WTC11 (cell line): ENCODE data around the gene MBOAT2. TPM values are rescaled to one million over a fixed set of nuclear protein-coding genes. Genes with fewer than 3 reads are reported as not detected.

Experiments used
- ATAC-seq: fragments of 200-7000 bp; cut with Tn5 transposase; 2 replicates; pipeline ENCODE4 v1.10.0; 2021; ENCODE audit warnings: mild to moderate bottlenecking, moderate library complexity
- CTCF ChIA-PET: fragments of 300-600 bp; sonication (Branson Sonifier 250); formaldehyde crosslinking; loops from one replicate; lab custom pipeline; 2021; ENCODE audit warnings: antibody characterized with exemption; lab: Charles Lee
- POLR2A ChIA-PET: fragments of 350-600 bp; sonication (Branson Sonifier 250); formaldehyde crosslinking; loops from one replicate; lab custom pipeline; 2021; ENCODE audit warnings: antibody characterized with exemption; lab: Charles Lee
- DNase-seq: peaks from one replicate; pipeline ENCODE4 v3.0.0; 2021; ENCODE audit warnings: low spot score
- H3K27ac Mint-ChIP-seq: 2 replicates; pipeline ENCODE4 v1.8.0; 2021; ENCODE audit warnings: mixed read lengths
- H3K27me3 Mint-ChIP-seq: 2 replicates; pipeline ENCODE4 v1.8.0; 2021; ENCODE audit warnings: low read depth, mild to moderate bottlenecking, moderate library complexity, mixed read lengths
- H3K36me3 Mint-ChIP-seq: 2 replicates; pipeline ENCODE4 v1.8.0; 2021; ENCODE audit warnings: mixed read lengths
- H3K4me1 Mint-ChIP-seq: 2 replicates; pipeline ENCODE4 v1.8.0; 2022; ENCODE audit warnings: mixed read lengths
- H3K4me3 Mint-ChIP-seq: 2 replicates; pipeline ENCODE4 v1.8.0; 2021; ENCODE audit warnings: mild to moderate bottlenecking, moderate library complexity, mixed read lengths
- H3K9me3 Mint-ChIP-seq: 2 replicates; pipeline ENCODE4 v1.8.0; 2021; ENCODE audit warnings: mixed read lengths
- E2F1 ChIP-seq: sonication (generic); formaldehyde crosslinking; IDR thresholded peaks from 2 replicates; pipeline ENCODE4 v1.8.0; 2022; ENCODE audit warnings: mild to moderate bottlenecking, missing genetic modification reagents
- E2F4 ChIP-seq: sonication (generic); formaldehyde crosslinking; IDR thresholded peaks from 2 replicates; pipeline ENCODE4 v1.8.1; 2022; ENCODE audit warnings: low read depth, mild to moderate bottlenecking, moderate library complexity, missing genetic modification reagents, borderline replicate concordance
- FOXP1 ChIP-seq: sonication (generic); formaldehyde crosslinking; IDR thresholded peaks from 2 replicates; pipeline ENCODE4 v1.8.0; 2022; ENCODE audit warnings: missing genetic modification reagents, mild to moderate bottlenecking, moderate library complexity, borderline replicate concordance
- GABPB1 ChIP-seq: sonication (generic); formaldehyde crosslinking; IDR thresholded peaks from 2 replicates; pipeline ENCODE4 v1.8.1; 2023; ENCODE audit warnings: mild to moderate bottlenecking, missing genetic modification reagents
- GRHL2 ChIP-seq: fragments of 250-450 bp; sonication (Bioruptor Pico); IDR thresholded peaks from 2 replicates; pipeline ENCODE4 v1.8.0; 2022; ENCODE audit warnings: mild to moderate bottlenecking, moderate library complexity; ENCODE audit not compliant: insufficient replicate concordance, severe bottlenecking
- IRF2 ChIP-seq: sonication (generic); formaldehyde crosslinking; IDR thresholded peaks from 2 replicates; pipeline ENCODE4 v1.8.0; 2022; ENCODE audit warnings: low read depth, missing genetic modification reagents, borderline replicate concordance
- NFE2L1 ChIP-seq: sonication (generic); formaldehyde crosslinking; IDR thresholded peaks from 2 replicates; pipeline ENCODE4 v1.8.1; 2023; ENCODE audit warnings: missing genetic modification reagents
- NFYB ChIP-seq: sonication (generic); formaldehyde crosslinking; conservative IDR thresholded peaks from 2 replicates; pipeline ENCODE4 v1.8.0; 2022; ENCODE audit warnings: low read depth, missing genetic modification reagents
- NR3C1 ChIP-seq: sonication (generic); formaldehyde crosslinking; conservative IDR thresholded peaks from 2 replicates; pipeline ENCODE4 v1.8.1; 2023; ENCODE audit warnings: low read depth, mild to moderate bottlenecking, missing genetic modification reagents
- PRDM15 ChIP-seq: sonication (generic); formaldehyde crosslinking; IDR thresholded peaks from 2 replicates; pipeline ENCODE4 v1.8.0; 2022; ENCODE audit warnings: missing genetic modification reagents
- SP1 ChIP-seq: sonication (generic); formaldehyde crosslinking; conservative IDR thresholded peaks from 2 replicates; pipeline ENCODE4 v1.8.1; 2022; ENCODE audit warnings: missing genetic modification reagents
- ZBTB21 ChIP-seq: sonication (generic); formaldehyde crosslinking; IDR thresholded peaks from 2 replicates; pipeline ENCODE4 v1.8.1; 2023; ENCODE audit warnings: mild to moderate bottlenecking, missing genetic modification reagents, borderline replicate concordance
- ZMAT4 ChIP-seq: fragments of 250-450 bp; sonication (Bioruptor Pico); IDR thresholded peaks from 2 replicates; pipeline ENCODE4 v1.9.0; 2021; ENCODE audit warnings: mild to moderate bottlenecking
- ZNF317 ChIP-seq: sonication (generic); formaldehyde crosslinking; IDR thresholded peaks from 2 replicates; pipeline ENCODE4 v1.8.1; 2023; ENCODE audit warnings: low read depth, mild to moderate bottlenecking, moderate library complexity, missing genetic modification reagents, borderline replicate concordance
- ZNF512 ChIP-seq: sonication (generic); formaldehyde crosslinking; IDR thresholded peaks from 2 replicates; pipeline ENCODE4 v1.8.1; 2022; ENCODE audit warnings: missing genetic modification reagents, borderline replicate concordance
- total RNA-seq: library from RNA; stranded (reverse); gene quantifications from 3 replicates; pipeline ENCODE4 v1.2.3, GENCODE V29; 2021
- TF ChIP-seq, protein P1 (sequence below): sonication (generic); formaldehyde crosslinking; IDR thresholded peaks from 2 replicates; pipeline ENCODE4 v1.8.1; 2022; ENCODE audit warnings: low read depth, missing genetic modification reagents, borderline replicate concordance
- TF ChIP-seq, protein P2 (sequence below): fragments of 250-450 bp; sonication (Bioruptor Pico); IDR thresholded peaks from 2 replicates; pipeline ENCODE4 v1.8.0; 2021; ENCODE audit warnings: mild to moderate bottlenecking
- TF ChIP-seq, protein P3 (sequence below): fragments of 250-450 bp; sonication (Bioruptor Pico); IDR thresholded peaks from 2 replicates; pipeline ENCODE4 v1.9.0; 2021; ENCODE audit warnings: mild to moderate bottlenecking, borderline replicate concordance

MBOAT2 gene
- total RNA-seq, 1 experiment from 2014 or later: 24.7 TPM

- TF ChIP-seq, protein P1, sequence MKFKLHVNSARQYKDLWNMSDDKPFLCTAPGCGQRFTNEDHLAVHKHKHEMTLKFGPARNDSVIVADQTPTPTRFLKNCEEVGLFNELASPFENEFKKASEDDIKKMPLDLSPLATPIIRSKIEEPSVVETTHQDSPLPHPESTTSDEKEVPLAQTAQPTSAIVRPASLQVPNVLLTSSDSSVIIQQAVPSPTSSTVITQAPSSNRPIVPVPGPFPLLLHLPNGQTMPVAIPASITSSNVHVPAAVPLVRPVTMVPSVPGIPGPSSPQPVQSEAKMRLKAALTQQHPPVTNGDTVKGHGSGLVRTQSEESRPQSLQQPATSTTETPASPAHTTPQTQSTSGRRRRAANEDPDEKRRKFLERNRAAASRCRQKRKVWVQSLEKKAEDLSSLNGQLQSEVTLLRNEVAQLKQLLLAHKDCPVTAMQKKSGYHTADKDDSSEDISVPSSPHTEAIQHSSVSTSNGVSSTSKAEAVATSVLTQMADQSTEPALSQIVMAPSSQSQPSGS (CRISPR knock-in tag): no peak
- TF ChIP-seq SP1 (CRISPR knock-in tag) (no peak), ZNF512 (CRISPR knock-in tag) (no peak), IRF2 (no peak)
Measured at GRCh38 chr2:8999797-9000196, 3.7 kb downstream of the MBOAT2 start (continued).

DNA sequence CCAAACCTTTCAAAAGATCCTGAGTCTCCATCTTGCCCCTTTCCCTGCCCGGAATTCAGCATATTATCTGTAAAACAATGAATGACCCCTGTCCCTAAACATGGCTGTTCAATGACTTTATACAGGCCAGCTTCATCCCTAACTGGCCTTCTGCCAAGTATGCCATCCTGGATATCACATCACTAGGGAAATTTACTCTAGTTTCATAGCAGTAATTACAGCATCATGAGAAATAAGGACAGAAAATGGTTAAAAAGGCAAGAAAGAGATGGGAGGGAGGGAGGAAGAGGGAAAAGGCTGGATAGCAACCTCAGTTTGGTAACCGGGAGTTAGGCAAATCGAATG is 4.4 kb downstream of the MBOAT2 start:
- POLR2A ChIA-PET: no interaction called here
- CTCF ChIA-PET: no interaction called here
- H3K4me1 Mint-ChIP-seq: peaks cover 52% of the 10 kb centered on the region
- no peak for ATAC-seq
- H3K36me3 Mint-ChIP-seq: no peaks in the 10 kb centered on the region
- no peak for DNase-seq
- H3K27ac Mint-ChIP-seq: no peak overlapping the region
- no peak overlapping the region for H3K4me3 Mint-ChIP-seq
- no peaks in the 10 kb centered on the region for H3K27me3 Mint-ChIP-seq
- no peaks in the 10 kb centered on the region for H3K9me3 Mint-ChIP-seq
- TF ChIP-seq ZBTB21 (CRISPR knock-in tag) (no peak), E2F1 (no peak), GABPB1 (CRISPR knock-in tag) (no peak), ZNF512 (CRISPR knock-in tag) (no peak), FOXP1 (no peak), NFE2L1 (no peak), ZMAT4 (no peak), NFYB (CRISPR knock-in tag) (no peak), ZNF317 (CRISPR knock-in tag) (no peak), GRHL2 (CRISPR knock-in tag) (no peak), NR3C1 (no peak), E2F4 (CRISPR knock-in tag) (no peak), PRDM15 (CRISPR knock-in tag) (no peak)
- TF ChIP-seq, protein P2, sequence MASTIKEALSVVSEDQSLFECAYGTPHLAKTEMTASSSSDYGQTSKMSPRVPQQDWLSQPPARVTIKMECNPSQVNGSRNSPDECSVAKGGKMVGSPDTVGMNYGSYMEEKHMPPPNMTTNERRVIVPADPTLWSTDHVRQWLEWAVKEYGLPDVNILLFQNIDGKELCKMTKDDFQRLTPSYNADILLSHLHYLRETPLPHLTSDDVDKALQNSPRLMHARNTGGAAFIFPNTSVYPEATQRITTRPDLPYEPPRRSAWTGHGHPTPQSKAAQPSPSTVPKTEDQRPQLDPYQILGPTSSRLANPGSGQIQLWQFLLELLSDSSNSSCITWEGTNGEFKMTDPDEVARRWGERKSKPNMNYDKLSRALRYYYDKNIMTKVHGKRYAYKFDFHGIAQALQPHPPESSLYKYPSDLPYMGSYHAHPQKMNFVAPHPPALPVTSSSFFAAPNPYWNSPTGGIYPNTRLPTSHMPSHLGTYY (CRISPR knock-in tag): no peak
- TF ChIP-seq, protein P3, sequence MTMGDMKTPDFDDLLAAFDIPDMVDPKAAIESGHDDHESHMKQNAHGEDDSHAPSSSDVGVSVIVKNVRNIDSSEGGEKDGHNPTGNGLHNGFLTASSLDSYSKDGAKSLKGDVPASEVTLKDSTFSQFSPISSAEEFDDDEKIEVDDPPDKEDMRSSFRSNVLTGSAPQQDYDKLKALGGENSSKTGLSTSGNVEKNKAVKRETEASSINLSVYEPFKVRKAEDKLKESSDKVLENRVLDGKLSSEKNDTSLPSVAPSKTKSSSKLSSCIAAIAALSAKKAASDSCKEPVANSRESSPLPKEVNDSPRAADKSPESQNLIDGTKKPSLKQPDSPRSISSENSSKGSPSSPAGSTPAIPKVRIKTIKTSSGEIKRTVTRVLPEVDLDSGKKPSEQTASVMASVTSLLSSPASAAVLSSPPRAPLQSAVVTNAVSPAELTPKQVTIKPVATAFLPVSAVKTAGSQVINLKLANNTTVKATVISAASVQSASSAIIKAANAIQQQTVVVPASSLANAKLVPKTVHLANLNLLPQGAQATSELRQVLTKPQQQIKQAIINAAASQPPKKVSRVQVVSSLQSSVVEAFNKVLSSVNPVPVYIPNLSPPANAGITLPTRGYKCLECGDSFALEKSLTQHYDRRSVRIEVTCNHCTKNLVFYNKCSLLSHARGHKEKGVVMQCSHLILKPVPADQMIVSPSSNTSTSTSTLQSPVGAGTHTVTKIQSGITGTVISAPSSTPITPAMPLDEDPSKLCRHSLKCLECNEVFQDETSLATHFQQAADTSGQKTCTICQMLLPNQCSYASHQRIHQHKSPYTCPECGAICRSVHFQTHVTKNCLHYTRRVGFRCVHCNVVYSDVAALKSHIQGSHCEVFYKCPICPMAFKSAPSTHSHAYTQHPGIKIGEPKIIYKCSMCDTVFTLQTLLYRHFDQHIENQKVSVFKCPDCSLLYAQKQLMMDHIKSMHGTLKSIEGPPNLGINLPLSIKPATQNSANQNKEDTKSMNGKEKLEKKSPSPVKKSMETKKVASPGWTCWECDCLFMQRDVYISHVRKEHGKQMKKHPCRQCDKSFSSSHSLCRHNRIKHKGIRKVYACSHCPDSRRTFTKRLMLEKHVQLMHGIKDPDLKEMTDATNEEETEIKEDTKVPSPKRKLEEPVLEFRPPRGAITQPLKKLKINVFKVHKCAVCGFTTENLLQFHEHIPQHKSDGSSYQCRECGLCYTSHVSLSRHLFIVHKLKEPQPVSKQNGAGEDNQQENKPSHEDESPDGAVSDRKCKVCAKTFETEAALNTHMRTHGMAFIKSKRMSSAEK (CRISPR knock-in tag): no peak
